Measurements from ENCODE around the gene GART. TPM values are rescaled to one million over a fixed set of nuclear protein-coding genes. Genes with fewer than 3 reads are reported as not detected.
A peak's percentile ranks its signal among the peaks of the same experiment; 100 is the strongest.

Gene GART
- total RNA-seq, 1 donor from 2014 or later: 76.1 TPM

DNA sequence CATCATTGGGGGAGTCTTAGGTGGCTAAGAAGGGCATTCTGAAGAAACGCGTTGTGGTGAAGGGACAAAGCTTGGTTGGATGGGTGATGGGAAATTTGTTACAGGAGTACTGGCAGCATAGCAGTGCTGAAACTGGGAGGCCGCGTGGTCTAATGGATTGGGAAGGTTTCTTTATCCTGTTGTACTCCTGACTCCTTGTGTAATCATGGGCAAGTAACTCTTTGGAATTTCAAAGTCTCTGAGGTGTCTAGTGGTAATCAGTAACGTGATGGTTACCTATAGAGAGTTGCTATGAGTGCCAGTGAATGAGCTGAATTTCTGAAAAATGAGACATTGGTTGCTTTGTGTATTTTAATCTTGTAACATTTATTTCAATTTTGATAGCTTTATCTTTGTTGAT is 28.1 kb upstream of the GART start:
- TF ChIP-seq, protein P1, sequence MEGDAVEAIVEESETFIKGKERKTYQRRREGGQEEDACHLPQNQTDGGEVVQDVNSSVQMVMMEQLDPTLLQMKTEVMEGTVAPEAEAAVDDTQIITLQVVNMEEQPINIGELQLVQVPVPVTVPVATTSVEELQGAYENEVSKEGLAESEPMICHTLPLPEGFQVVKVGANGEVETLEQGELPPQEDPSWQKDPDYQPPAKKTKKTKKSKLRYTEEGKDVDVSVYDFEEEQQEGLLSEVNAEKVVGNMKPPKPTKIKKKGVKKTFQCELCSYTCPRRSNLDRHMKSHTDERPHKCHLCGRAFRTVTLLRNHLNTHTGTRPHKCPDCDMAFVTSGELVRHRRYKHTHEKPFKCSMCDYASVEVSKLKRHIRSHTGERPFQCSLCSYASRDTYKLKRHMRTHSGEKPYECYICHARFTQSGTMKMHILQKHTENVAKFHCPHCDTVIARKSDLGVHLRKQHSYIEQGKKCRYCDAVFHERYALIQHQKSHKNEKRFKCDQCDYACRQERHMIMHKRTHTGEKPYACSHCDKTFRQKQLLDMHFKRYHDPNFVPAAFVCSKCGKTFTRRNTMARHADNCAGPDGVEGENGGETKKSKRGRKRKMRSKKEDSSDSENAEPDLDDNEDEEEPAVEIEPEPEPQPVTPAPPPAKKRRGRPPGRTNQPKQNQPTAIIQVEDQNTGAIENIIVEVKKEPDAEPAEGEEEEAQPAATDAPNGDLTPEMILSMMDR (IDR thresholded peaks at IDR 0.05; ENCODE audit: unreplicated experiment): no peak
- H3K36me3 Mint-ChIP-seq (ENCODE audit: low read depth, unreplicated experiment): peaks cover 26% of the 10 kb centered on the region
- no peaks in the 10 kb centered on the region for H3K9me3 Mint-ChIP-seq (ENCODE audit: unreplicated experiment)
- H3K27ac Mint-ChIP-seq (ENCODE audit: unreplicated experiment): peak overlapping the region; percentile 54
- no peak for DNase-seq (ENCODE audit: low spot score)
- H3K4me3 Mint-ChIP-seq (ENCODE audit: unreplicated experiment): peak overlapping the region; percentile 16
- H3K27me3 Mint-ChIP-seq (ENCODE audit: unreplicated experiment): no peaks in the 10 kb centered on the region
- no peaks in the 10 kb centered on the region for H3K4me1 Mint-ChIP-seq (ENCODE audit: unreplicated experiment)

DNA sequence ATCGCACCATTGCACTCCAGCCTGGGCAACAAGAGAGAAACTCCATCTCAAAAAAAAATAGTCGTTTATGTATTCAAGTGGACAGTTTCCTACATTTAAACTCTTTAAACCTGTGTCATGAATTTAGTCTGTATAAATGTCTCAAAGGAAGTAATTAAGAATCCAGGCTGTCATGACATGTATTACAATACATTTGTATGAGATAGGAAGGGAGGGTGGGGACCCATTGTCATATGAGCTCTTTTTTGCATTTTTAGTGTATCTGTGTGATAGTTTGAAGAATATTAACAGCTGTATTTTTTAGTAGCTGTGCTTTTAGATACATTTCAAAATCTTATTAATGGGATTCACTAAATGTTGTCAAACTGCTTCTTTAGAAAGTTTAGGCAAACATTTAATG is 26.5 kb upstream of the GART start:
- no peaks in the 10 kb centered on the region for H3K9me3 Mint-ChIP-seq (ENCODE audit: unreplicated experiment)
- H3K36me3 Mint-ChIP-seq (ENCODE audit: low read depth, unreplicated experiment): peaks cover 22% of the 10 kb centered on the region
- no peak overlapping the region for H3K4me3 Mint-ChIP-seq (ENCODE audit: unreplicated experiment)
- no peaks in the 10 kb centered on the region for H3K27me3 Mint-ChIP-seq (ENCODE audit: unreplicated experiment)
- TF ChIP-seq, protein P1 (IDR thresholded peaks at IDR 0.05; ENCODE audit: unreplicated experiment): no peak
- no peak overlapping the region for H3K27ac Mint-ChIP-seq (ENCODE audit: unreplicated experiment)
- no peaks in the 10 kb centered on the region for H3K4me1 Mint-ChIP-seq (ENCODE audit: unreplicated experiment)
- DNase-seq (ENCODE audit: low spot score): no peak

DNA sequence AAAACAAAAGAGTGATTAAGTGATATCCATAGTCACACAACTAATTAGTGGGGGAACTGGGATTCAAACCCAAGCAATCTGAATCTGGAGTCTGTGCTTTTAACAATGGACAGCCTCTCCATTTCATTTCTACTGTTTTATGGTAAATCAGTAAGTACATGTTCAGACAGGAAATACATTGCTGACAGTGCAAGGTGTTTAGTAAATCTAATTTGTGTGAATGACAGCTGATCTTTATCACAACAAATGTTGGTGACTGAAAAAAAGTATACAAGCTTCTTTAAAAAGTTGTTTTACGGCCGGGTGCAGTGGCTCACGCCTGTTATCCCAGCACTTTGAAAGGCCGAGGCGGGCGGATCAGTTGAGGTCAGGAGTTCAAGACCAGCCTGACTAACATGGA is 26.0 kb upstream of the GART start:
- H3K36me3 Mint-ChIP-seq (ENCODE audit: low read depth, unreplicated experiment): peaks cover 19% of the 10 kb centered on the region
- no peaks in the 10 kb centered on the region for H3K9me3 Mint-ChIP-seq (ENCODE audit: unreplicated experiment)
- H3K4me1 Mint-ChIP-seq (ENCODE audit: unreplicated experiment): no peaks in the 10 kb centered on the region
- no peak overlapping the region for H3K4me3 Mint-ChIP-seq (ENCODE audit: unreplicated experiment)
- H3K27me3 Mint-ChIP-seq (ENCODE audit: unreplicated experiment): no peaks in the 10 kb centered on the region
- no peak for DNase-seq (ENCODE audit: low spot score)
- TF ChIP-seq, protein P1 (IDR thresholded peaks at IDR 0.05; ENCODE audit: unreplicated experiment): no peak
- H3K27ac Mint-ChIP-seq (ENCODE audit: unreplicated experiment): no peak overlapping the region

DNA sequence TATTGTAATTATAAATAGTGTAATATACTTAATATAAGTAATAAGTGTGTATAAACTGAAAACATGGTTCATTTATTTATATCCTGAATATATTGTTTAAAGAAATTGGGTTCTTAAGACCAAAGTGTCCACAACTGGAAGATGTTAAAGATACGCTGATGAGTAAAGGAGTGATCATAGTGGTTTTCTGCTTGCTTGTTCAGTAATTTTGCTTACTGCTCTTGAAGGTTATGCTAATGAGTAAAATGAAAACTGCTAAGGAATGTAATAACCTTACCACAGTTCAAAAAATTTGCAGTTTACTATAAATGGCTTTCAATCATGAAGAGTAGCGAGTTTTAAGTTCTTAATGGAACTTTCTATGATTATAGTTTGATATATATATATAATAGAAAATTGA is 24.6 kb upstream of the GART start:
- Mint-ChIP-seq H3K9me3 (ENCODE audit: unreplicated experiment) (no peaks in the 10 kb centered on the region), H3K4me3 (ENCODE audit: unreplicated experiment) (no peak overlapping the region), H3K27ac (ENCODE audit: unreplicated experiment) (no peak overlapping the region), H3K36me3 (ENCODE audit: low read depth, unreplicated experiment) (peaks cover 20% of the 10 kb centered on the region), H3K4me1 (ENCODE audit: unreplicated experiment) (no peaks in the 10 kb centered on the region), H3K27me3 (ENCODE audit: unreplicated experiment) (no peaks in the 10 kb centered on the region)
- no peak for DNase-seq (ENCODE audit: low spot score)
- TF ChIP-seq, protein P1 (IDR thresholded peaks at IDR 0.05; ENCODE audit: unreplicated experiment): no peak

DNA sequence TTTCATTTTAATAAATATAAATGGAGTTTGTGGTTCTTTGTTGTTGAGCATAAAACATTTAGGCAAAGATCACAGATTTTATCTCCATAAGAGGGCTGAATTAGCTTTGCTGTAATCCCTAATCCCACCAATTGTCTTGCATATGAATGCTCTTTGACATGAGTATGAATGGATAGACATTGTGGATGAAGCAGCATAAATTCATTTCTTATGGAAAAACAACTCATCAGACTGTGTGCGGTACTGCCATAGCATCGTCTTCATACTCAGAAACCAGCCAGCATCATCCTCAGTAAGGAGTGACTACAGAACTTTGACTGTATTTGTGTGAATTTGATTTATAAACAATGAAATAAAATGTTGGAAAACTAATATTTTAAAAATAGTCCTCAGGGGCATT is 20.5 kb upstream of the GART start:
- peaks cover 3% of the 10 kb centered on the region for H3K27me3 Mint-ChIP-seq (ENCODE audit: unreplicated experiment)
- H3K36me3 Mint-ChIP-seq (ENCODE audit: low read depth, unreplicated experiment): peaks cover 36% of the 10 kb centered on the region
- H3K4me1 Mint-ChIP-seq (ENCODE audit: unreplicated experiment): no peaks in the 10 kb centered on the region
- no peak for DNase-seq (ENCODE audit: low spot score)
- no peaks in the 10 kb centered on the region for H3K9me3 Mint-ChIP-seq (ENCODE audit: unreplicated experiment)
- TF ChIP-seq, protein P1 (IDR thresholded peaks at IDR 0.05; ENCODE audit: unreplicated experiment): no peak
- H3K27ac Mint-ChIP-seq (ENCODE audit: unreplicated experiment): no peak overlapping the region
- H3K4me3 Mint-ChIP-seq (ENCODE audit: unreplicated experiment): no peak overlapping the region
